ENCODE data around the gene PLEKHD1. TPM values are rescaled to one million over a fixed set of nuclear protein-coding genes. Genes with fewer than 3 reads are reported as not detected.

PLEKHD1 gene
- total RNA-seq, 2 experiments from 2014 or later: 0.07 TPM; not detected in 1

DNA sequence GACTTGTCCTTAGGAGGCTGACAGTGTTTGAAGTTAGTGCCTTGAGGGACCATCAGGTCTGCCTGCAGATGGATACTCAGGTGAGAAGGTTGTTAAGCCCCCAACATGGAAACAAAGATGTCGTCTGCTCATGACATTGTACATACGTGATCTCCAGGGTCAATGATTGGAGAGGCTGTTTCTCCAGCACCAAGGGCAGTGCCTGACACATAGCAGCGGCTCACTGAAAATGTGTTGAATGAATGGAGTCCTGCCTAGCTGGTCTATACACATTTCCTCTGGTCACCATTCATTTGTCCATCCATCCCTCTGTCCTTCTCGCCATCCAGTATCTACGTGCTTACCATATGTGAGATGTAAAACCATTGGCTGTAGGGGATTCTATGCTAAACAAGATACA lies 83.0 kb downstream of the PLEKHD1 start:
- ChIA-PET POLR2A (no interaction called here), CTCF (no interaction called here)
- Mint-ChIP-seq H3K36me3 (ENCODE audit: low read depth) (no peaks in the 10 kb centered on the region), H3K4me3 (no peak overlapping the region), H3K4me1 (ENCODE audit: low read depth) (peaks cover 2% of the 10 kb centered on the region), H3K27me3 (peaks cover 48% of the 10 kb centered on the region), H3K9me3 (no peaks in the 10 kb centered on the region), H3K27ac (no peak overlapping the region)
- TF ChIP-seq, protein P1, sequence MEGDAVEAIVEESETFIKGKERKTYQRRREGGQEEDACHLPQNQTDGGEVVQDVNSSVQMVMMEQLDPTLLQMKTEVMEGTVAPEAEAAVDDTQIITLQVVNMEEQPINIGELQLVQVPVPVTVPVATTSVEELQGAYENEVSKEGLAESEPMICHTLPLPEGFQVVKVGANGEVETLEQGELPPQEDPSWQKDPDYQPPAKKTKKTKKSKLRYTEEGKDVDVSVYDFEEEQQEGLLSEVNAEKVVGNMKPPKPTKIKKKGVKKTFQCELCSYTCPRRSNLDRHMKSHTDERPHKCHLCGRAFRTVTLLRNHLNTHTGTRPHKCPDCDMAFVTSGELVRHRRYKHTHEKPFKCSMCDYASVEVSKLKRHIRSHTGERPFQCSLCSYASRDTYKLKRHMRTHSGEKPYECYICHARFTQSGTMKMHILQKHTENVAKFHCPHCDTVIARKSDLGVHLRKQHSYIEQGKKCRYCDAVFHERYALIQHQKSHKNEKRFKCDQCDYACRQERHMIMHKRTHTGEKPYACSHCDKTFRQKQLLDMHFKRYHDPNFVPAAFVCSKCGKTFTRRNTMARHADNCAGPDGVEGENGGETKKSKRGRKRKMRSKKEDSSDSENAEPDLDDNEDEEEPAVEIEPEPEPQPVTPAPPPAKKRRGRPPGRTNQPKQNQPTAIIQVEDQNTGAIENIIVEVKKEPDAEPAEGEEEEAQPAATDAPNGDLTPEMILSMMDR (IDR thresholded peaks at IDR 0.05): no peak
- ATAC-seq: no peak
- DNase-seq: no peak
- intact Hi-C loops (cut with micrococcal nuclease): no loop called here

DNA sequence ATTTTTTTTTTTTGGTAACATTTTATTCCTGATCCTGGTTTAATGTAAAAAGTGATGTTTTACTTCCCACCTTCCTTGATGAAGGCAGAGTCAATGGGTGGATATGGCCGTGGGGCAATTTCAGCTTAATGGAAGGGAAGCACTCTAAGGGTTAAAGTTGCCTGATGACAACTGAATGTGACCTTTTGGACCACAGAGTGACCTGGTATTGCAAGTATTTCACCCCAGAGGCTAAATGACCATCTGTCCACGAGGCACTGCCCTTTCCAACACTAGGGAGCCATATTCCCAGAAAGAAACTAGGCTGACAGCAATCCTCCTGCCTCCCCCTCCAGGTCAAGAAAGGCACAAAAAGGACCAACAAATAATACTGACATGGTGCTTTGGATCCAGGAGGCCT lies 85.3 kb downstream of the PLEKHD1 start:
- H3K9me3 Mint-ChIP-seq: no peaks in the 10 kb centered on the region
- peaks cover 57% of the 10 kb centered on the region for H3K27me3 Mint-ChIP-seq
- no peak overlapping the region for H3K4me3 Mint-ChIP-seq
- H3K36me3 Mint-ChIP-seq (ENCODE audit: low read depth): no peaks in the 10 kb centered on the region
- ChIA-PET POLR2A (interaction anchor here (1.1 kb wide), 1 partner anchor 43 kb away, joined by 3 read pairs; no protein-coding TSS in a partner anchor), CTCF (interaction anchor here (1.2 kb wide), 2 partner anchors 15 to 22 kb away, joined by 3 to 4 read pairs; no protein-coding TSS in a partner anchor)
- TF ChIP-seq, protein P1 (IDR thresholded peaks at IDR 0.05): no peak
- peaks cover 5% of the 10 kb centered on the region for H3K4me1 Mint-ChIP-seq (ENCODE audit: low read depth)
- ATAC-seq (no peak), DNase-seq (no peak)
- H3K27ac Mint-ChIP-seq: no peak overlapping the region
- intact Hi-C loops (cut with micrococcal nuclease): no loop called here

DNA sequence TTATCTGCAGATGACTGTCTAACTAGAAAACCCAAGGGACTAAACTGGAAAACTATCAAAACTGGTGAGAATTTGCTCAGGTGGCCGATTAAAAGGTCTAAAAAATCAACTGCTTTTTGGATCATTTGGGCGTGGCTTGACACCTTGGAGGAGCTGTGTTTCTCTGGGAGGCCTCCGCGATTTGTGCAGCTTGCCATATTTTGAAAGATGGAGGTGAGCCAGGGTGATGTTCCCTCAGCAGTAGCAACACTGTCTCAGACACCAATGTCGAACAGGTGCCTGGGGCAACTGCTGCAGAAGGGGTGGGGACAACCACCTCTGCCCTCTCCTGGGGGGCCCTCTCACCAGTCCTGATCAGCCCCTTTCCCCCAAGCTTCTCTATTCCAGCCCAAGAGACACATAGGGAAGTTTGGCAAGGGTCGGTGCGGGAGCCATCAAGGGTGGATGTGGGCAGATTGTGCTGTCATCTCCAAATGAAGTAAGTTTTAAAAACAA lies 86.4 kb downstream of the PLEKHD1 start:
- Mint-ChIP-seq H3K4me3 (no peak overlapping the region), H3K36me3 (ENCODE audit: low read depth) (no peaks in the 10 kb centered on the region), H3K27ac (no peak overlapping the region), H3K9me3 (no peaks in the 10 kb centered on the region), H3K4me1 (ENCODE audit: low read depth) (peaks cover 5% of the 10 kb centered on the region), H3K27me3 (peaks cover 59% of the 10 kb centered on the region)
- no peak for DNase-seq
- TF ChIP-seq, protein P1 (IDR thresholded peaks at IDR 0.05): no peak
- no peak for ATAC-seq
- intact Hi-C loops (cut with micrococcal nuclease): no loop called here
- CTCF ChIA-PET: interaction anchor here (1.1 to 5.8 kb wide), 7 partner anchors 10 to 329 kb away, joined by 3 to 51 read pairs (median 4); no protein-coding TSS in a partner anchor
- POLR2A ChIA-PET: no interaction called here

DNA sequence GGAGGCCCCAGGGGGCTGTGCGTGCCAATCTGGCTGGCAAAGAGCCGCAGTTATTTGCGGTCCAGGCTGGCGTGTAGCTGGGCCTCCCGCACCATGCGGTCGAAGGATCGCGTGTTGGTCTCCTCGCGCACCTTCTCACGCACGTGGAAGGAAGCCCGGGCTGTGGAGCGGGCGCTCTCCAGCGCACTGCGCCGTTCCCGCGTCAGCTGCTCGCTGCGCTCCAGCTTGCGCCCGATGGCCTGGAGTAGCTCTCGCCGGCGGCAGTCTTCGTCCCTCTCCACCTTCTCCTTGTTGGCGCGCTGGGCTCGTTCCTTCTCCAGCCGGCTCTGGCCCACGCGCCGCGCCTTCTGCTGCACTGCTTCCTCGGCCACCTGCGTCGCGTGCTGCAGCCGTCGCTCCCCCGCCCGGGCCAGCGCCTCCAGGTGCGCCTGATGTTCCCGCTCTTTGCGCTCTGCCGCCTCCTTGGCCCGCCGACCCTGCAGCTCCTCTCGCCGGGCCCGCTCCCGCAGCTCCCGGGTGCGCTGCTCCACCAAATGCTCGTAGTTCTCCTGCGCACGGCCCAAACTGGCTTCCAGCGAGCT lies 87.0 kb downstream of the PLEKHD1 start:
- H3K4me3 Mint-ChIP-seq: no peak overlapping the region
- H3K27ac Mint-ChIP-seq: no peak overlapping the region
- CTCF ChIA-PET: interaction anchor here (0.6 to 5.9 kb wide), 13 partner anchors 10 to 472 kb away, joined by 3 to 52 read pairs (median 3); no protein-coding TSS in a partner anchor
- no peaks in the 10 kb centered on the region for H3K36me3 Mint-ChIP-seq (ENCODE audit: low read depth)
- no peak for ATAC-seq
- intact Hi-C loops (cut with micrococcal nuclease): loop anchor here (2.0 kb wide), 1 partner anchor 17 kb away; no protein-coding TSS in a partner anchor
- DNase-seq: no peak
- TF ChIP-seq, protein P1 (IDR thresholded peaks at IDR 0.05): no peak
- peaks cover 60% of the 10 kb centered on the region for H3K27me3 Mint-ChIP-seq
- peaks cover 5% of the 10 kb centered on the region for H3K4me1 Mint-ChIP-seq (ENCODE audit: low read depth)
- no peaks in the 10 kb centered on the region for H3K9me3 Mint-ChIP-seq
- POLR2A ChIA-PET: no interaction called here
